ENCODE data around the gene EVC. TPM values are rescaled to one million over a fixed set of nuclear protein-coding genes. Genes with fewer than 3 reads are reported as not detected.

The EVC gene
- total RNA-seq, 2 experiments from 2014 or later = 0.70 to 1.5 TPM

DNA sequence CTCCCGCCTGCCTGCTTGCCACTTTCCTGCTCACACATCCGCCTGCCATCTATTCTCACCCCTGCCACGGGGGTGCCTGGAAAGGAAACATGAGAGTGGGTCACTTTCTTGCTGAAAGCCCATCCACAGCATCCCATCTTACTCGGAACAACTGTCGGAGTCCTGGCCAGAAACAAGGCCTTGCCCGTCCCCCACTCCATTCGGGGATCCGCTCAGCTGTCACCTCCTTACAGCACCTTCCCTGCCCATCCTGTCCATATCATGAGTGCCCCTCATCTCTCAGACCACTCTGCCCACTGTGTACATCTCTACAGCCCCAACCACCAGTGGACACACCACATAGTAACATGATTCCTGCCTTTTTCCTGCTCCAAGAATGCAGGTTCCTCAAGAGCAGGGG, 9.0 kb upstream of the EVC start:
- Mint-ChIP-seq H3K9me3 (peaks cover 2% of the 10 kb centered on the region), H3K4me3 (no peak overlapping the region), H3K27ac (no peak overlapping the region), H3K27me3 (peaks cover 13% of the 10 kb centered on the region), H3K4me1 (ENCODE audit: low read depth) (peaks cover 3% of the 10 kb centered on the region), H3K36me3 (ENCODE audit: low read depth) (no peaks in the 10 kb centered on the region)
- intact Hi-C loops (cut with DNase I, micrococcal nuclease) = no loop called here
- Histone ChIP-seq H3K36me3 (ENCODE audit: insufficient read depth, low read length) (no peaks in the 10 kb centered on the region), H3K9me3 (ENCODE audit: control insufficient read depth in 1 of 2, insufficient read depth in 1 of 2, low read length in 2 of 2) (peaks cover 0 to 25% of the 10 kb centered on the region in 2 experiments), H3K27ac (ENCODE audit: low read depth in 1 of 2, low read length in 2 of 2) (no peak overlapping the region), H3K27me3 (ENCODE audit: control insufficient read depth in 1 of 2, insufficient read depth in 2 of 2, low read length in 2 of 2) (peaks cover 3 to 4% of the 10 kb centered on the region in 2 experiments), H3K4me3 (ENCODE audit: low read length) (no peak overlapping the region), H3K4me1 (ENCODE audit: insufficient read depth, low read length) (no peaks in the 10 kb centered on the region)
- ATAC-seq (ENCODE audit: poor library complexity) (no peak), DNase-seq (no peak)
- ChIA-PET POLR2A (no interaction called here), CTCF (no interaction called here)
- TF ChIP-seq, protein P1, sequence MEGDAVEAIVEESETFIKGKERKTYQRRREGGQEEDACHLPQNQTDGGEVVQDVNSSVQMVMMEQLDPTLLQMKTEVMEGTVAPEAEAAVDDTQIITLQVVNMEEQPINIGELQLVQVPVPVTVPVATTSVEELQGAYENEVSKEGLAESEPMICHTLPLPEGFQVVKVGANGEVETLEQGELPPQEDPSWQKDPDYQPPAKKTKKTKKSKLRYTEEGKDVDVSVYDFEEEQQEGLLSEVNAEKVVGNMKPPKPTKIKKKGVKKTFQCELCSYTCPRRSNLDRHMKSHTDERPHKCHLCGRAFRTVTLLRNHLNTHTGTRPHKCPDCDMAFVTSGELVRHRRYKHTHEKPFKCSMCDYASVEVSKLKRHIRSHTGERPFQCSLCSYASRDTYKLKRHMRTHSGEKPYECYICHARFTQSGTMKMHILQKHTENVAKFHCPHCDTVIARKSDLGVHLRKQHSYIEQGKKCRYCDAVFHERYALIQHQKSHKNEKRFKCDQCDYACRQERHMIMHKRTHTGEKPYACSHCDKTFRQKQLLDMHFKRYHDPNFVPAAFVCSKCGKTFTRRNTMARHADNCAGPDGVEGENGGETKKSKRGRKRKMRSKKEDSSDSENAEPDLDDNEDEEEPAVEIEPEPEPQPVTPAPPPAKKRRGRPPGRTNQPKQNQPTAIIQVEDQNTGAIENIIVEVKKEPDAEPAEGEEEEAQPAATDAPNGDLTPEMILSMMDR (IDR thresholded peaks at IDR 0.05) = no peak

DNA sequence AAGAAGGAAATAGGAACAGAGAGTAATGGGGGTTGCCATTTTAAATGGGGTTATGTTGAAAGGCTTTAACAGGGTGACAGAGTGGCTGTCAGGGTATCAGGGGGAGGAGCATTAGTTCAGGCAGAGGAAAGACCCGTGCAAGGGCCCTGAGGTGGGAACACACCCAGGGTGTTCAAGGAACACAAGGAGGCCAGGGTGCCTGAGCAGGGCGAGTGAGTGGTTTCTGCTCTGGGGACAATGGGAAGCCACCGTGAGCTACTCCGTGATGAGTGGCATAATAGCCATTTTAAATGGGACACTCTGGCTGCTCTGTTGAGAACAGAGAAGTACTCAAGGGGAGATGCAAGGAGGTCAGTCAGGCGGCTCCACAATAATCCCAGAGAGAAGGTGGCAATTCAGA, 7.2 kb upstream of the EVC start:
- Mint-ChIP-seq H3K36me3 (ENCODE audit: low read depth) (no peaks in the 10 kb centered on the region), H3K27me3 (peaks cover 23% of the 10 kb centered on the region), H3K9me3 (peaks cover 2% of the 10 kb centered on the region), H3K4me1 (ENCODE audit: low read depth) (peaks cover 11% of the 10 kb centered on the region), H3K4me3 (no peak overlapping the region), H3K27ac (no peak overlapping the region)
- no peak for DNase-seq
- Histone ChIP-seq H3K4me3 (ENCODE audit: low read length) (no peak overlapping the region), H3K36me3 (ENCODE audit: insufficient read depth, low read length) (no peaks in the 10 kb centered on the region), H3K4me1 (ENCODE audit: insufficient read depth, low read length) (peaks cover 5% of the 10 kb centered on the region), H3K9me3 (ENCODE audit: control insufficient read depth in 1 of 2, insufficient read depth in 1 of 2, low read length in 2 of 2) (peaks cover 0 to 37% of the 10 kb centered on the region in 2 experiments), H3K27ac (ENCODE audit: low read depth in 1 of 2, low read length in 2 of 2) (no peak overlapping the region), H3K27me3 (ENCODE audit: control insufficient read depth in 1 of 2, insufficient read depth in 2 of 2, low read length in 2 of 2) (peaks cover 16 to 20% of the 10 kb centered on the region in 2 experiments)
- ChIA-PET POLR2A (no interaction called here), CTCF (no interaction called here)
- intact Hi-C loops (cut with DNase I, micrococcal nuclease) = no loop called here
- TF ChIP-seq, protein P1 (IDR thresholded peaks at IDR 0.05) = no peak
- no peak for ATAC-seq (ENCODE audit: poor library complexity)

GRCh38 chr4:5704276-5704675, 6.7 kb upstream of the EVC start:
- Mint-ChIP-seq H3K9me3 (peaks cover 2% of the 10 kb centered on the region), H3K4me1 (ENCODE audit: low read depth) (peaks cover 11% of the 10 kb centered on the region), H3K27ac (no peak overlapping the region), H3K27me3 (peaks cover 24% of the 10 kb centered on the region), H3K36me3 (ENCODE audit: low read depth) (no peaks in the 10 kb centered on the region), H3K4me3 (no peak overlapping the region)
- ChIA-PET CTCF (no interaction called here), POLR2A (no interaction called here)
- Histone ChIP-seq H3K27ac (ENCODE audit: low read depth in 1 of 2, low read length in 2 of 2) (no peak overlapping the region), H3K9me3 (ENCODE audit: control insufficient read depth in 1 of 2, insufficient read depth in 1 of 2, low read length in 2 of 2) (peaks cover 0 to 40% of the 10 kb centered on the region in 2 experiments), H3K4me3 (ENCODE audit: low read length) (no peak overlapping the region), H3K4me1 (ENCODE audit: insufficient read depth, low read length) (peaks cover 5% of the 10 kb centered on the region), H3K27me3 (ENCODE audit: control insufficient read depth in 1 of 2, insufficient read depth in 2 of 2, low read length in 2 of 2) (peaks cover 20 to 24% of the 10 kb centered on the region in 2 experiments), H3K36me3 (ENCODE audit: insufficient read depth, low read length) (no peaks in the 10 kb centered on the region)
- intact Hi-C loops (cut with DNase I, micrococcal nuclease) = no loop called here
- ATAC-seq (ENCODE audit: poor library complexity) = no peak
- TF ChIP-seq, protein P1 (IDR thresholded peaks at IDR 0.05) = no peak
- no peak for DNase-seq
